ENCODE results near the gene IFIT5.

Gene IFIT5

DNA sequence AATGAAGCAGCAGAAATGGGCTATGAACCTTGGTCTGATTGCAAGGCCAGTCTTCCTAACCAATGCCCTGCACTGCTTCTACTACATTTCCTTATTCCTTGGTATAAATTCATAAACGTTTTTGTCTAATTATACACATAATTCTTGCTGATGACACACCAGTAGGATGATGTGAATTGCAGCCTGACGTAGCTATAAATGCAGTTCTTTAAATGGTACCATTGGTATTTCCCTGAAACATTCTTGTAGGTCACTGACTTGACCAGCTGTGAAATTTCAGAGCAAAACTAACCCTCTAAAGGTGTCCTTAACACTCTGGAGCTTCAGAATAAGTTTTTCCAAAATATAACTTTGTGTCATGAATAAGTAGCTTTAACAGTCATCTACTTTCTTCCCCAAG is 50.8 kb downstream of the IFIT5 start:
- H3K4me1 Mint-ChIP-seq (ENCODE audit: low read depth): peaks cover under 1% of the 10 kb centered on the region
- no peak overlapping the region for H3K27ac Mint-ChIP-seq
- H3K27me3 Mint-ChIP-seq (ENCODE audit: low read depth): peaks cover 9% of the 10 kb centered on the region
- no peaks in the 10 kb centered on the region for H3K36me3 Mint-ChIP-seq (ENCODE audit: low read depth)
- no peak for DNase-seq (ENCODE audit: low spot score)
- no peak overlapping the region for H3K4me3 Mint-ChIP-seq
- H3K9me3 Mint-ChIP-seq: no peaks in the 10 kb centered on the region

GRCh38 chr10:89466599-89467035 is 52.2 kb downstream of the IFIT5 start:
- no peaks in the 10 kb centered on the region for H3K36me3 Mint-ChIP-seq (ENCODE audit: low read depth)

GRCh38 chr10:89468191-89468965 is 54.0 kb downstream of the IFIT5 start:
- H3K9me3 Mint-ChIP-seq: no peaks in the 10 kb centered on the region
- H3K27ac Mint-ChIP-seq: no peak overlapping the region
- DNase-seq (ENCODE audit: low spot score): no peak
- H3K27me3 Mint-ChIP-seq (ENCODE audit: low read depth): peaks cover 8% of the 10 kb centered on the region
- peaks cover 6% of the 10 kb centered on the region for H3K4me1 Mint-ChIP-seq (ENCODE audit: low read depth)
- H3K4me3 Mint-ChIP-seq: no peak overlapping the region
- H3K36me3 Mint-ChIP-seq (ENCODE audit: low read depth): no peaks in the 10 kb centered on the region

More at GRCh38 chr10:89466599-89467035, 52.2 kb downstream of the IFIT5 start:
- Mint-ChIP-seq H3K27me3 (ENCODE audit: low read depth) (peaks cover 9% of the 10 kb centered on the region), H3K4me3 (no peak overlapping the region), H3K4me1 (ENCODE audit: low read depth) (peaks cover 6% of the 10 kb centered on the region), H3K9me3 (no peaks in the 10 kb centered on the region), H3K27ac (no peak overlapping the region)
- no peak for DNase-seq (ENCODE audit: low spot score)

DNA sequence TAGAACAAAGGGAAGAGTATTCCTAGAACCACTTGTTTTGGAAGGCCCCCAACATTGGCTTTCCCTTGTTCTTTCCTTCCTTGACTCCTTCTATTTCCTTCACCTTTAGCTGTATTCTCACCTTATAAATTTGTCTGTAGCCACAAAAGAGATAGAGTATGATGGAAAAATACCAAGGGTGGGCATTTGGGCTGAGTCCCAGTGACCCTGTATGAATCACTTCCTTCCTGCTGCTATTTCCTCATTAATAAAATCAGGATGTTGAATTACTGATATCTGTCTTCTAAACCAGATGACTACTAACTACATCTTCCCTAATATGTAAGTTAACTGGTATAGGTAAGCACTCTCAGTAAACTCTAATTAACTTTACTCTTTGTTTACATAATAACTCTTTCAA is 55.1 kb downstream of the IFIT5 start:
- Mint-ChIP-seq H3K36me3 (ENCODE audit: low read depth) (no peaks in the 10 kb centered on the region), H3K9me3 (no peaks in the 10 kb centered on the region), H3K4me3 (no peak overlapping the region), H3K4me1 (ENCODE audit: low read depth) (peaks cover 6% of the 10 kb centered on the region), H3K27me3 (ENCODE audit: low read depth) (peaks cover 14% of the 10 kb centered on the region), H3K27ac (no peak overlapping the region)
- no peak for DNase-seq (ENCODE audit: low spot score)
